ENCODE data around the gene CORO1C. TPM values are rescaled to one million over a fixed set of nuclear protein-coding genes. Genes with fewer than 3 reads are reported as not detected.
A peak's percentile ranks its signal among the peaks of the same experiment; 100 is the strongest.

CORO1C gene
- total RNA-seq, 1 donor from 2014 or later: 189 TPM

GRCh38 chr12:108609537-108610335 is 121.6 kb downstream of the CORO1C start:
- no peaks in the 10 kb centered on the region for H3K27me3 ChIP-seq
- no peaks in the 10 kb centered on the region for H3K9me3 ChIP-seq
- H3K27ac ChIP-seq: peak overlapping the region; percentile 71
- no peaks in the 10 kb centered on the region for H3K4me1 ChIP-seq
- no peaks in the 10 kb centered on the region for H3K36me3 ChIP-seq
- no peak for DNase-seq (ENCODE audit: extremely low spot score in 2 of 2)
- H3K4me3 ChIP-seq: no peak overlapping the region
- intact Hi-C loops (cut with DNase I): no loop called here
- TF ChIP-seq POLR2AphosphoS5 (IDR thresholded peaks at IDR 0.05; ENCODE audit: insufficient read depth in 1 of 2, low read depth in 1 of 2) (peak; percentile 66 to 86), POLR2A (IDR thresholded peaks at IDR 0.05) (no peak)

- no peaks in the 10 kb centered on the region for H3K27me3 ChIP-seq
- no peak for TF ChIP-seq POLR2AphosphoS5 (IDR thresholded peaks at IDR 0.05; ENCODE audit: insufficient read depth in 1 of 2, low read depth in 1 of 2)
- TF ChIP-seq CTCF (IDR thresholded peaks at IDR 0.05): no peak
- TF ChIP-seq POLR2A (IDR thresholded peaks at IDR 0.05): no peak
- H3K27ac ChIP-seq: no peak overlapping the region
- DNase-seq (ENCODE audit: extremely low spot score in 2 of 2): no peak
- H3K36me3 ChIP-seq: no peaks in the 10 kb centered on the region
- H3K4me1 ChIP-seq: no peaks in the 10 kb centered on the region
- intact Hi-C loops (cut with DNase I): no loop called here
- H3K9me3 ChIP-seq: no peaks in the 10 kb centered on the region
- no peak overlapping the region for H3K4me3 ChIP-seq
Observed at GRCh38 chr12:108608616-108609015, 122.7 kb downstream of the CORO1C start.

- Histone ChIP-seq H3K27me3 (no peaks in the 10 kb centered on the region), H3K27ac (no peak overlapping the region), H3K4me3 (no peak overlapping the region), H3K4me1 (no peaks in the 10 kb centered on the region), H3K36me3 (no peaks in the 10 kb centered on the region), H3K9me3 (no peaks in the 10 kb centered on the region)
- TF ChIP-seq POLR2A (IDR thresholded peaks at IDR 0.05) (no peak), POLR2AphosphoS5 (IDR thresholded peaks at IDR 0.05; ENCODE audit: insufficient read depth in 1 of 2, low read depth in 1 of 2) (no peak), CTCF (IDR thresholded peaks at IDR 0.05) (no peak)
- no peak for DNase-seq (ENCODE audit: extremely low spot score in 2 of 2)
- intact Hi-C loops (cut with DNase I): no loop called here
Observed at GRCh38 chr12:108607981-108608600, 123.2 kb downstream of the CORO1C start.

- intact Hi-C loops (cut with DNase I): no loop called here
- DNase-seq (ENCODE audit: extremely low spot score in 2 of 2): no peak
- no peak for TF ChIP-seq POLR2AphosphoS5 (IDR thresholded peaks at IDR 0.05; ENCODE audit: insufficient read depth in 1 of 2, low read depth in 1 of 2)
- TF ChIP-seq CTCF (IDR thresholded peaks at IDR 0.05): no peak
- no peak for TF ChIP-seq POLR2A (IDR thresholded peaks at IDR 0.05)
- H3K9me3 ChIP-seq: no peaks in the 10 kb centered on the region
- H3K4me1 ChIP-seq: no peaks in the 10 kb centered on the region
- H3K27me3 ChIP-seq: no peaks in the 10 kb centered on the region
- H3K4me3 ChIP-seq: no peak overlapping the region
- no peaks in the 10 kb centered on the region for H3K36me3 ChIP-seq
- no peak overlapping the region for H3K27ac ChIP-seq
Observed at GRCh38 chr12:108606492-108606891, 124.8 kb downstream of the CORO1C start.

- no peak overlapping the region for H3K27ac ChIP-seq
Observed at GRCh38 chr12:108605690-108606406, 125.5 kb downstream of the CORO1C start.

More at GRCh38 chr12:108605690-108606406, 125.5 kb downstream of the CORO1C start:
- Histone ChIP-seq H3K27me3 (no peaks in the 10 kb centered on the region), H3K9me3 (no peaks in the 10 kb centered on the region), H3K4me3 (no peak overlapping the region), H3K36me3 (no peaks in the 10 kb centered on the region), H3K4me1 (no peaks in the 10 kb centered on the region)
- intact Hi-C loops (cut with DNase I): no loop called here
- no peak for TF ChIP-seq POLR2A (IDR thresholded peaks at IDR 0.05)
- no peak for TF ChIP-seq CTCF (IDR thresholded peaks at IDR 0.05)
- no peak for TF ChIP-seq POLR2AphosphoS5 (IDR thresholded peaks at IDR 0.05; ENCODE audit: insufficient read depth in 1 of 2, low read depth in 1 of 2)
- no peak for DNase-seq (ENCODE audit: extremely low spot score in 2 of 2)
